Measurements from ENCODE around the gene ZNF414.
A peak's percentile ranks its signal among the peaks of the same experiment; 100 is the strongest.

The ZNF414 gene

DNA sequence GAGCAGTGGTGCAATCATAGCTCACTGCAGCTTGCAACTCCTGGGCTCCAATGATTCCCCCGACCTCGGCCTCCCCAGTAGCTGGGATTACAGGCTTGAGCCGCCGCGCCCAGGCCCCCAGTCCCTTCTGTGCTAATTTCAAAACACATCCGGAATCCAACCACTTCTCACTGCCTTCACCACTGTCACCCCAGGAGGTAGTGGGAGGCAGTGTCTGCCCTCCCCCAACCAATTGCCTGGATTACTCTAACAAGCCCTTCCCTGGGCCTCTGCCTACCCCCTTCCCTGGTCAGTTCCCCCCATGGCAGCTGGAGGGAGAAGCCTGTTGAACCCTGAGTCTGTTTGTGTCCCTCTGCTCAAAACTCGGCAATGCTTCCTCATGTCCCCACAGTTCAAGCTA is 13.8 kb downstream of the ZNF414 start:
- peak in 4 of 42 donors; percentile 13 to 44 (median 16) for DNase-seq
- intact Hi-C loops (cut with DNase I), result loop anchor here (5.0 to 10.0 kb wide), 2 partner anchors 53 to 85 kb away; partner anchors contain the start of gene MARCHF2

DNA sequence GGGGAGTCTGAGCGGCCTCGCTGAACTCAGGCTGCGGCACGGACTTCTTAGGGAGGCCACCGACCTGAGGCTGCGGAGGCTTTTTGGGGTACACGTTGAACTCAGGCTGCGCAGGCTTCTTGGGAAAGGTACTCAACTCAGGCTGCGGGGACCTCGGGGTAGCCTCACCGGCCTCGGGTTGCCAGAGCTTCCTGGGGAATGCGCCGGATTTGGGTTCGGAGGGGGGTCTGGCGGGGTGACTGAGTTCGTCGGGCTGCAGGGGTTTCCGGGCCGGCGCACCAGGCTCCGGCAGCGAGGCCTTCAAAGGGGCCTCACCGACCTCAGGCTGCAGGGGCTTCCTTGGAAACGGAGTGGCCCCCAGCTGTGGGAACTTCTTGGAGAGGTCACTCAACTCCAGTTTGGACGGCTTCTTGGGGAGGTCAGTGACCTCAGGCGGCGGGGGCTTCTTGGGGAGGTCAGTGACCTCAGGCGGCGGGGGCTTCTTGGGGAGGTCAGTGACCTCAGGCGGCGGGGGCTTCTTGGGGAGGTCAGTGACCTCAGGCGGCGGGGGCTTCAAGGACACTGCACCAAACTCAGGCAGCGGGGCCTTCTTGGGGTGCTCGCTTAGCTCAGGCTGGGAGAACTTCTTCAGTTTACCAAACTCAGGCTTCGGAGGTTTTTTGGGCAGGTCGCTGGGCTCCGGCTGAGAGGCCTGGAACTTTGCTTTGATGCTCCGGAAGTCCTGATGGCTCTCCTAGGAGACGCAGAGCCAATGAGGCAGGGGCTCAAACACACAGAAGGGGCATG is 14.7 kb downstream of the ZNF414 start:
- DNase-seq, result no peak
- intact Hi-C loops (cut with DNase I), result no loop called here

DNA sequence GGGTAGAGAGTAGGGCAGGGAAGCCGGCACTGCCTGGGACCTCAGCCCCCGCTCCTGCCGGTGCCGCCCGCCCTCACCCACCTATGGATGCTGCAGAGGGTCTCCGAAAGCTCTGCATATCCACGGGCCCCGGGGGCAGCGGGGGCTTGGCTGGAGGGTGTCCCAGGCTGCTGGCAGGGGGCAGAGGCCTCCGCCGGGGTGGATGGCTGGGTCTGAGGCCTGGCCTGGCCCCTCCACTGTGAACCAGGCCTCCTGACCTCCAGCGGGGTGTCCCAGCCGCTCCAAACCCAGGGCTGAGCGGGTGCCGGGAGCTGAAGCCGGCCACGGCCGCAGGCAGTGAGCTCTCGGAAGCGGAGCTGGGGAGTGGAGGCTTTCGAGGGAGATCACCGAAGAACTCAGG is 15.7 kb downstream of the ZNF414 start:
- DNase-seq, result no peak
- intact Hi-C loops (cut with DNase I), result no loop called here

GRCh38 chr19:8494158-8494557 is 19.8 kb downstream of the ZNF414 start:
- peak in 1 of 42 donors; percentile 16 for DNase-seq
- intact Hi-C loops (cut with DNase I), result no loop called here

DNA sequence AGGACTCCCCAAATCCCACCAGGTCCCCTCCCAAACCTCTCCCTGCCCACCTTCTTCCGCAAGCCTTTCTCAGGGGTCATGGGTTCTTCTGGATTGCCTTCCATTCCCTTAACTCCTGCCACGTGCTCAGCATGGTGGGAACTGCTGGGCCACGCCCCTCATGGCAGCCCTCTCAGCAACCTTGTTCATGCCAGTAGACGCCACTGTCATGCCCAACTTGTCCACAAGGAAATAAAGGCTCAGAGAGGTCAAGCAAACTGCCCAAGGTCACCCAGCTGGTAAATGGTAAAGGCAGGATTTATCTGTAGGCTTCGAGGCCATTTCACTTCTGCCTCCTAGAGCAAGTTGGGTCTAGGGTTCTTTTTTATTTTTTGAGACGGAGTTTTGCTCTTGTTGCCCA is 22.4 kb downstream of the ZNF414 start:
- no peak for DNase-seq
- intact Hi-C loops (cut with DNase I), result no loop called here

DNA sequence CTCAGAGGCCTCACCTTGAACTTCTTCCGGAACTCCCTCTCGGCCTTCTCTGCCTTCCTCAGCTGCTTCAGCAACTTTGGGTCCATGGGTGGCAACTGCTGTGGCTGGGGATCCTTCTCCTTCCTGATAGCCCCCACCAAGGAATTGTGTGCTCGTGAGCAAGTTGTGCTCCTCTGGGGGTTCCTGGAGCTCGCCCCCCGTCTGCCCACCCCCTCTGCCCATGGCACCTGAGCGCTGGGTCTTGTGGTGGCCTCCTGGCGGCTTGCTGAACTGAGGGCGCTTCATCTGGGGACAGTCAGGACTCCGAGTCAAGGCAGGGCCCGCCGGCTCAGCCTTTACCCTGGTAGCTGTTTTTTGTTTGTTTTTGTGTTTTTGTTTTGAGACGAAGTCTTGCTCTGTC is 23.1 kb downstream of the ZNF414 start:
- no peak for DNase-seq
- intact Hi-C loops (cut with DNase I), result no loop called here

GRCh38 chr19:8490395-8490760 is 23.6 kb downstream of the ZNF414 start:
- intact Hi-C loops (cut with DNase I), result no loop called here
- no peak for DNase-seq

- intact Hi-C loops (cut with DNase I), result no loop called here
- DNase-seq, result no peak
These were observed 24.2 kb downstream of the ZNF414 start for GRCh38 chr19:8489561-8490394.

- no peak for DNase-seq
- intact Hi-C loops (cut with DNase I), result no loop called here
These were observed 25.6 kb downstream of the ZNF414 start for GRCh38 chr19:8488365-8488764.

DNA sequence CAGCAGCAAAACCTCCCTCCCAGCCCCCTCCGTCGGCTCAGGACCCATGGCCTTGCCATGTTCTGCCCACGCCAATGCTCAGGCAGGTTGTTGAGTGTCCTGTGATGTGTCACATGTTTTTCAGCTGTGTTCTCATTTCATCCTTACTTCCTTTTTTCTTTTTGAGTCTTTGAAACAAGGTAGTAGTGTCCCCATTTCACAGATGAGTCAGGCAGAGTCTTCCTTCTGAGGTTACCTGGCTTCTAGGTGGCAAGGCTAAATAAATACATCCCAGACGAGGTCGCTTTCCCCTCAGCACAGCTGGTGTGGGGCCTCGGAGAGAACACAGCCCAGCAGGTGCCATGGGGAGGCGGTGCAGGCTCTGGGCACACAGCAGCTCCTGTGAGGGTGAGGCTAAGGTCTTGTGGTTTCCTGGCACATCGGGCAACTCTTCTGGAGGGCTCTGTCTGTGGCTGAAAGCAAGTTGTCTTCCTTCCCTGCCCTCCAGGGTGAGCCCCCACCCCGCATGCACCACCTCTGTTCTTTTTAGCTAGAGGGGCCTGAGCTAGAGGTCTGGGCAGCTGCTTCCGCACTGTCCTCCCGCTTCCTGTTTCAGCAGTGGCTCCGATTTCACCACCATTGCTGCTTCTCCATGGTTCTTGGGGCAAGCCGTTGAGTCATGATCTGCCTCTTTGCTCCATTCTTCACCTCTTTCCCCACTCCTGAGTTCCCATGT is 26.7 kb downstream of the ZNF414 start:
- DNase-seq, result peak in 32 of 42 donors; percentile 13 to 79 (median 48)
- intact Hi-C loops (cut with DNase I), result no loop called here

GRCh38 chr19:8486661-8487136 is 27.3 kb downstream of the ZNF414 start:
- intact Hi-C loops (cut with DNase I), result no loop called here
- DNase-seq, result no peak

DNA sequence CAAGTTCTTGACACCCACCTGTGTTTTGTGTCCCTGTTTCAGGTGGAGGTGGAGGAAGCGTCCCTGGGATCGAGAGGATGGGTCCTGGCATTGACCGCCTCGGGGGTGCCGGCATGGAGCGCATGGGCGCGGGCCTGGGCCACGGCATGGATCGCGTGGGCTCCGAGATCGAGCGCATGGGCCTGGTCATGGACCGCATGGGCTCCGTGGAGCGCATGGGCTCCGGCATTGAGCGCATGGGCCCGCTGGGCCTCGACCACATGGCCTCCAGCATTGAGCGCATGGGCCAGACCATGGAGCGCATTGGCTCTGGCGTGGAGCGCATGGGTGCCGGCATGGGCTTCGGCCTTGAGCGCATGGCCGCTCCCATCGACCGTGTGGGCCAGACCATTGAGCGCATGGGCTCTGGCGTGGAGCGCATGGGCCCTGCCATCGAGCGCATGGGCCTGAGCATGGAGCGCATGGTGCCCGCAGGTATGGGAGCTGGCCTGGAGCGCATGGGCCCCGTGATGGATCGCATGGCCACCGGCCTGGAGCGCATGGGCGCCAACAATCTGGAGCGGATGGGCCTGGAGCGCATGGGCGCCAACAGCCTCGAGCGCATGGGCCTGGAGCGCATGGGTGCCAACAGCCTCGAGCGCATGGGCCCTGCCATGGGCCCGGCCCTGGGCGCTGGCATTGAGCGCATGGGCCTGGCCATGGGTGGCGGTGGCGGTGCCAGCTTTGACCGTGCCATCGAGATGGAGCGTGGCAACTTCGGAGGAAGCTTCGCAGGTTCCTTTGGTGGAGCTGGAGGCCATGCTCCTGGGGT is 28.2 kb downstream of the ZNF414 start:
- DNase-seq, result no peak

GRCh38 chr19:8484331-8484894 is 29.6 kb downstream of the ZNF414 start:
- intact Hi-C loops (cut with DNase I), result no loop called here
- DNase-seq, result peak in 24 of 42 donors; percentile 13 to 60 (median 40)

More for the DNA sequence above, 28.2 kb downstream of the ZNF414 start:
- intact Hi-C loops (cut with DNase I), result no loop called here

DNA sequence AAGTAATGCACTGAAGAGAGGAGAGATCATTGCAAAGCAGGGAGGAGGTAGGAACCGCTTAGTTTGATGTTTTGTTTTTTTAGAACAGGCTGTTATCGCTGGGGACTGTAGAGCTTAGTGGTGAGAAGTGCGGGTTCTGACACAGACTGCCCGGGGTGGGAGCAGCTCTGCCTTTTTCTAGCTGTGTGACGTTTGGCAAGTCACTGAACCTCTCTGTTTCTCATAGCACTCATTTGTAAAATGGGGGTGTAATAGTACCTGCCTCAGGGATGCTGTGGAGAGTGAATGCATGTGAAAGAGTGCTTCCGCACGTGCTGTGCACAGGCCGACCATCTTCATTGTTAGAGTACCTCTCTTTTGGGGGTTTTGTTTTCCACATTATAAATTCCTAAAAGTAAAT is 30.8 kb downstream of the ZNF414 start:
- intact Hi-C loops (cut with DNase I), result no loop called here
- DNase-seq, result peak in 3 of 42 donors; percentile 10 to 37 (median 13)

GRCh38 chr19:8482696-8483095 is 31.3 kb downstream of the ZNF414 start:
- peak in 2 of 42 donors; percentile 12 to 18 for DNase-seq
- intact Hi-C loops (cut with DNase I), result no loop called here

DNA sequence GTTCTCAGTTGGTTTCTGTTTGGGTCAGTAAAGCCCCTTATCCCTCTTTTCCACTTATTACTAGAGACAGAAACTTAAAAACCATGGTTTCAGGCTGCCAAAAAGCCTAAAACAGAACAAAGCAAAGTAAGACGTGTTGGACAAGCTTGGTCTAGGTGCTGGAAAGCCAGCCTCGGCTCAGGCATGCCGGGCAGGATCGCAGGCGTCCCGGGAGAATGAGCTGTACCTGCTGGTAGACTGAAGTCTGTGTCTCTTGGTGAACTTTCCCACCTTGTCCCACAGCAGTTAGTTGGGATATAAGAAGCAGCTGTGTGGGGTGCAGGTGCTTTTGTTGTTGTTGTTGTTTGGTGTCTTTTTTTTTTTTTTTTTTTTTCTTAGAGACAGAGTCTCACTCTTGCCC is 32.4 kb downstream of the ZNF414 start:
- intact Hi-C loops (cut with DNase I), result no loop called here
- DNase-seq, result peak in 2 of 42 donors; percentile 12 to 29

- intact Hi-C loops (cut with DNase I), result no loop called here
- DNase-seq, result peak in 2 of 42 donors; percentile 7 to 15
These were observed 32.8 kb downstream of the ZNF414 start for GRCh38 chr19:8481201-8481600.

DNA sequence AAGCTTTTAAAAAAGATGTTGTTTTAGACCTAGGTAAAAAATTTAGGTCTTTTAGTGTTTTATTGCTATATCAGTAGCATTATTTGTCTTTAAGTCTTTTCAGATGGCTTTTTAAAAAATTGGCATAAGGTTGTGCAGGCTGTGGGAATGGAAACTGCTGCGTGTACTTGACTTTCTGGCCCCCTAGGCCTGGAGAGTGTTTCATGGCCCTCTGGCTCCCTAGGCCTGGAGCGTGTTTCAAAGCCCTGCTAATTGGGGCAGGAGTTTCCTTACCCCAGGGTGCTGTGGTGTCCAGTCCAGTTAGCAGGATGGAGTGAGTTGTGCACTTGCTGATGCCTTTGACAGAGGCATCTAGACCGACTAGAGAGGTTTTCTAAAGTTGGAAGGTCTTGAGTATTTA is 35.4 kb downstream of the ZNF414 start:
- intact Hi-C loops (cut with DNase I), result no loop called here

More for the DNA sequence above, 35.4 kb downstream of the ZNF414 start:
- DNase-seq, result peak in 1 of 42 donors; percentile 36

Measured in head of caudate nucleus (tissue), 42 donors.